ENCODE measurements around the gene RABGAP1.

Gene RABGAP1

GRCh38 chr9:123096987-123097386 is 156.2 kb downstream of the RABGAP1 start:
- Histone ChIP-seq H3K4me3 (ENCODE audit: extremely low read depth, insufficient read depth, low read length, poor library complexity, severe bottlenecking) (no peak overlapping the region), H3K9me3 (ENCODE audit: control insufficient read depth, low read length) (no peaks in the 10 kb centered on the region), H3K36me3 (ENCODE audit: control insufficient read depth, insufficient read depth, low read length) (peaks cover 82% of the 10 kb centered on the region), H3K27ac (ENCODE audit: low read depth, low read length, severe bottlenecking) (no peak overlapping the region), H3K4me1 (ENCODE audit: control insufficient read depth, insufficient read depth, low read length, poor library complexity, severe bottlenecking) (no peaks in the 10 kb centered on the region)
- WGBS, 2 experiments (ENCODE audit: insufficient coverage in 2 of 2): 92 to 100% methylated on average over 1 of the region's 3 CpGs

DNA sequence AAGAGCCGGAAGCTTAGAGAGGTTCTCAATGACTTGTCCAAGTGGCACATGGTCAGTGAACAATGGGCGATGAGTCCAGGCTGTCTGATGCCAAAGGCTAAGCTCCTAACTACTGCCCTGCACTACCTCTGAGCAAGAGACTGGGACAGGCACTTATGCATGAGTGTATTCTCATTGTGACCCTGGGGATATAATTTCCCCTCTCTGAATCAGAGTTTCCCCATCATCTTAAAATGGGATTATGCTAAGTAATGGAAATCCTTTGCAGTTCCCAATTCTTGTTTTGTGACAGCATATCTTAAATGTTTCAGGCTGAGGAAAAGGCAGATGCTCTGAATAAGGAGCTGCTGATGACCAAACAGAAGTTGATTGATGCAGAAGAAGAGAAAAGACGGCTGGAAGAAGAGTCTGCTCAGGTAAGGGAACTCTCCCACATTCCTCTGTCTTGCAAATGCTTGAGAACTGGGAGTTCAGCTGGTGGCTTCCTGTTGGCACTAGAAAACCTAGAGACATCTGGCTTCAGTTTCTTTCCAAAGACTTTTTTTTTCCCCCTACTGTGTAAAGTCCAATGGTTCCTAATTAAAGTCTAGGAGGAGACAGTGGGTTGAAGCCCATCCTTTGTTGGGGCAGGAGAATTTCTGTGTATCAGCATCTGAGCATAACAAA is 156.7 kb downstream of the RABGAP1 start:
- H3K9me3 ChIP-seq (ENCODE audit: control insufficient read depth, low read length): no peaks in the 10 kb centered on the region
- H3K27ac ChIP-seq (ENCODE audit: low read depth, low read length, severe bottlenecking): no peak overlapping the region
- peaks cover 81% of the 10 kb centered on the region for H3K36me3 ChIP-seq (ENCODE audit: control insufficient read depth, insufficient read depth, low read length)
- H3K4me1 ChIP-seq (ENCODE audit: control insufficient read depth, insufficient read depth, low read length, poor library complexity, severe bottlenecking): no peaks in the 10 kb centered on the region
- no peak overlapping the region for H3K4me3 ChIP-seq (ENCODE audit: extremely low read depth, insufficient read depth, low read length, poor library complexity, severe bottlenecking)
- WGBS, 2 experiments (ENCODE audit: insufficient coverage in 2 of 2): 85 to 92% methylated on average over 2 to 3 of the region's 3 CpGs

- H3K4me1 ChIP-seq (ENCODE audit: control insufficient read depth, insufficient read depth, low read length, poor library complexity, severe bottlenecking): no peaks in the 10 kb centered on the region
- H3K4me3 ChIP-seq (ENCODE audit: extremely low read depth, insufficient read depth, low read length, poor library complexity, severe bottlenecking): no peak overlapping the region
- H3K27ac ChIP-seq (ENCODE audit: low read depth, low read length, severe bottlenecking): no peak overlapping the region
- H3K36me3 ChIP-seq (ENCODE audit: control insufficient read depth, insufficient read depth, low read length): peaks cover 81% of the 10 kb centered on the region
- no peaks in the 10 kb centered on the region for H3K9me3 ChIP-seq (ENCODE audit: control insufficient read depth, low read length)
- WGBS, 2 experiments (ENCODE audit: insufficient coverage in 2 of 2): 61 to 64% methylated on average over 4 of the region's 4 CpGs
Measured at GRCh38 chr9:123098096-123098459, 157.3 kb downstream of the RABGAP1 start.

DNA sequence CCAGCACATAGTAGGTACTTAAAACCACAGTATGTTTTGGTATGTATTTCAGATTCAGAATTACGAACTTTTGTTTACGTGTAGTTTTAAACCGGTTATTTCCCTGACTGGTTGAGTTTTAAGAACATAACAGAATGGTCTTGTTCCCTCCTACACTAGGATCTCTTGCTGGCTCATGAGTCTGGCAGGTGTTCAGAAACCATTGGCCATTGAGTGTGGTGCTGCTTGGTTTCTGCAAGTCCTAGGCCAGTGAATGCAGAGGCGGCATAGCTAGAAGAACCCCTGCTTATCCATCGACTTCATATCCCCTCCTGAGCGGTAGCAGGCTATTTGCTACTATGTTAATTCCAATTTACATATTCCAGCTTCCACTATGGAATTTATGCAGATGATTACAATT is 158.2 kb downstream of the RABGAP1 start:
- WGBS, 2 experiments (ENCODE audit: insufficient coverage in 2 of 2): 90% methylated on average over 2 of the region's 6 CpGs
- H3K9me3 ChIP-seq (ENCODE audit: control insufficient read depth, low read length): no peaks in the 10 kb centered on the region
- H3K36me3 ChIP-seq (ENCODE audit: control insufficient read depth, insufficient read depth, low read length): peaks cover 80% of the 10 kb centered on the region
- H3K4me1 ChIP-seq (ENCODE audit: control insufficient read depth, insufficient read depth, low read length, poor library complexity, severe bottlenecking): no peaks in the 10 kb centered on the region
- no peak overlapping the region for H3K27ac ChIP-seq (ENCODE audit: low read depth, low read length, severe bottlenecking)
- H3K4me3 ChIP-seq (ENCODE audit: extremely low read depth, insufficient read depth, low read length, poor library complexity, severe bottlenecking): no peak overlapping the region

- Histone ChIP-seq H3K9me3 (ENCODE audit: control insufficient read depth, low read length) (no peaks in the 10 kb centered on the region), H3K27ac (ENCODE audit: low read depth, low read length, severe bottlenecking) (no peak overlapping the region), H3K4me1 (ENCODE audit: control insufficient read depth, insufficient read depth, low read length, poor library complexity, severe bottlenecking) (no peaks in the 10 kb centered on the region), H3K4me3 (ENCODE audit: extremely low read depth, insufficient read depth, low read length, poor library complexity, severe bottlenecking) (no peak overlapping the region), H3K36me3 (ENCODE audit: control insufficient read depth, insufficient read depth, low read length) (peaks cover 83% of the 10 kb centered on the region)
- 93 to 96% methylated on average over 3 of the region's 3 CpGs for WGBS, 2 experiments (ENCODE audit: insufficient coverage in 2 of 2)
Measured at GRCh38 chr9:123099548-123099947, 158.7 kb downstream of the RABGAP1 start.

GRCh38 chr9:123102375-123103113 is 161.7 kb downstream of the RABGAP1 start:
- Histone ChIP-seq H3K4me1 (ENCODE audit: control insufficient read depth, insufficient read depth, low read length, poor library complexity, severe bottlenecking) (no peaks in the 10 kb centered on the region), H3K27ac (ENCODE audit: low read depth, low read length, severe bottlenecking) (peak overlapping the region; percentile 67), H3K36me3 (ENCODE audit: control insufficient read depth, insufficient read depth, low read length) (peaks cover 80% of the 10 kb centered on the region), H3K4me3 (ENCODE audit: extremely low read depth, insufficient read depth, low read length, poor library complexity, severe bottlenecking) (no peak overlapping the region), H3K9me3 (ENCODE audit: control insufficient read depth, low read length) (no peaks in the 10 kb centered on the region)
- WGBS, 2 experiments (ENCODE audit: insufficient coverage in 2 of 2): 82 to 85% methylated on average over 3 of the region's 3 CpGs

GRCh38 chr9:123104807-123105206 is 164.0 kb downstream of the RABGAP1 start:
- 96 to 100% methylated on average over 3 to 7 of the region's 7 CpGs for WGBS, 2 experiments (ENCODE audit: insufficient coverage in 2 of 2)
- Histone ChIP-seq H3K4me1 (ENCODE audit: control insufficient read depth, insufficient read depth, low read length, poor library complexity, severe bottlenecking) (no peaks in the 10 kb centered on the region), H3K4me3 (ENCODE audit: extremely low read depth, insufficient read depth, low read length, poor library complexity, severe bottlenecking) (no peak overlapping the region), H3K9me3 (ENCODE audit: control insufficient read depth, low read length) (no peaks in the 10 kb centered on the region), H3K36me3 (ENCODE audit: control insufficient read depth, insufficient read depth, low read length) (peaks cover 84% of the 10 kb centered on the region), H3K27ac (ENCODE audit: low read depth, low read length, severe bottlenecking) (no peak overlapping the region)

GRCh38 chr9:123105490-123105889 is 164.7 kb downstream of the RABGAP1 start:
- Histone ChIP-seq H3K9me3 (ENCODE audit: control insufficient read depth, low read length) (no peaks in the 10 kb centered on the region), H3K4me1 (ENCODE audit: control insufficient read depth, insufficient read depth, low read length, poor library complexity, severe bottlenecking) (no peaks in the 10 kb centered on the region), H3K4me3 (ENCODE audit: extremely low read depth, insufficient read depth, low read length, poor library complexity, severe bottlenecking) (no peak overlapping the region), H3K36me3 (ENCODE audit: control insufficient read depth, insufficient read depth, low read length) (peaks cover 82% of the 10 kb centered on the region), H3K27ac (ENCODE audit: low read depth, low read length, severe bottlenecking) (no peak overlapping the region)
- WGBS, 2 experiments (ENCODE audit: insufficient coverage in 2 of 2): 90 to 100% methylated on average over 2 to 3 of the region's 5 CpGs

GRCh38 chr9:123107639-123108285 is 166.9 kb downstream of the RABGAP1 start:
- WGBS, 2 experiments (ENCODE audit: insufficient coverage in 2 of 2): 76 to 91% methylated on average over 6 to 11 of the region's 11 CpGs
- H3K9me3 ChIP-seq (ENCODE audit: control insufficient read depth, low read length): no peaks in the 10 kb centered on the region
- no peak overlapping the region for H3K4me3 ChIP-seq (ENCODE audit: extremely low read depth, insufficient read depth, low read length, poor library complexity, severe bottlenecking)
- peaks cover 75% of the 10 kb centered on the region for H3K36me3 ChIP-seq (ENCODE audit: control insufficient read depth, insufficient read depth, low read length)
- no peak overlapping the region for H3K27ac ChIP-seq (ENCODE audit: low read depth, low read length, severe bottlenecking)
- H3K4me1 ChIP-seq (ENCODE audit: control insufficient read depth, insufficient read depth, low read length, poor library complexity, severe bottlenecking): peaks cover 2% of the 10 kb centered on the region

- Histone ChIP-seq H3K36me3 (ENCODE audit: control insufficient read depth, insufficient read depth, low read length) (peaks cover 64% of the 10 kb centered on the region), H3K27ac (ENCODE audit: low read depth, low read length, severe bottlenecking) (no peak overlapping the region)
- WGBS, 2 experiments (ENCODE audit: insufficient coverage in 2 of 2): 87 to 95% methylated on average over 8 of the region's 9 CpGs
Measured at GRCh38 chr9:123108976-123109375, 168.2 kb downstream of the RABGAP1 start.

More at GRCh38 chr9:123108976-123109375, 168.2 kb downstream of the RABGAP1 start:
- H3K4me3 ChIP-seq (ENCODE audit: extremely low read depth, insufficient read depth, low read length, poor library complexity, severe bottlenecking): no peak overlapping the region
- H3K9me3 ChIP-seq (ENCODE audit: control insufficient read depth, low read length): no peaks in the 10 kb centered on the region
- H3K4me1 ChIP-seq (ENCODE audit: control insufficient read depth, insufficient read depth, low read length, poor library complexity, severe bottlenecking): peaks cover 3% of the 10 kb centered on the region

All from mesodermal cell (in vitro differentiated cells).